Progenitor cell of endocrine pancreas (in vitro differentiated cells): ENCODE measurements around the gene HLA-DPA1. TPM values are rescaled to one million over a fixed set of nuclear protein-coding genes. Genes with fewer than 3 reads are reported as not detected.

Experiments used
- DNase-seq: peaks from one replicate; pipeline ENCODE4 v3.0.0; 2021; ENCODE audit warnings: low spot score; ENCODE audit not compliant: unreplicated experiment
- H3K27ac Mint-ChIP-seq: 2 replicates; pipeline ENCODE4 v1.8.0; 2021; ENCODE audit warnings: mild to moderate bottlenecking, moderate library complexity, mixed read lengths
- H3K27me3 Mint-ChIP-seq: 2 replicates; pipeline ENCODE4 v1.8.0; 2021; ENCODE audit warnings: mixed read lengths
- H3K36me3 Mint-ChIP-seq: 2 replicates; pipeline ENCODE4 v1.8.0; 2022; ENCODE audit warnings: mixed read lengths; ENCODE audit not compliant: insufficient read depth
- H3K4me1 Mint-ChIP-seq: 2 replicates; pipeline ENCODE4 v1.8.0; 2021; ENCODE audit warnings: low read depth, mixed read lengths
- H3K4me3 Mint-ChIP-seq: 2 replicates; pipeline ENCODE4 v1.8.0; 2021; ENCODE audit warnings: low read depth, mild to moderate bottlenecking, moderate library complexity, mixed read lengths
- H3K9me3 Mint-ChIP-seq: 2 replicates; pipeline ENCODE4 v1.8.0; 2021; ENCODE audit warnings: low read depth, mixed read lengths
- CTCF ChIP-seq: fragments of 200-600 bp; sonication (generic); IDR thresholded peaks from one replicate; pipeline ENCODE4 v1.5.0; 2021; ENCODE audit warnings: antibody characterized with exemption, mild to moderate bottlenecking; ENCODE audit not compliant: unreplicated experiment
- total RNA-seq: library from RNA; stranded (reverse); gene quantifications from 2 replicates; pipeline ENCODE4 v1.2.1, GENCODE V29; 2021

The HLA-DPA1 gene
- total RNA-seq, 1 donor from 2014 or later: 0.89 TPM

- no peak for TF ChIP-seq CTCF
- Mint-ChIP-seq H3K27me3 (peaks cover 23% of the 10 kb centered on the region), H3K4me3 (no peak overlapping the region), H3K27ac (no peak overlapping the region), H3K9me3 (no peaks in the 10 kb centered on the region), H3K4me1 (peaks cover 25% of the 10 kb centered on the region), H3K36me3 (no peaks in the 10 kb centered on the region)
- DNase-seq: no peak
Observed at GRCh38 chr6:33019372-33019771, 54.1 kb downstream of the HLA-DPA1 start.

GRCh38 chr6:33018904-33019303 is 54.5 kb downstream of the HLA-DPA1 start:
- no peaks in the 10 kb centered on the region for H3K36me3 Mint-ChIP-seq
- H3K27ac Mint-ChIP-seq: no peak overlapping the region
- no peak overlapping the region for H3K4me3 Mint-ChIP-seq
- peaks cover 25% of the 10 kb centered on the region for H3K4me1 Mint-ChIP-seq
- DNase-seq: no peak
- H3K9me3 Mint-ChIP-seq: no peaks in the 10 kb centered on the region
- TF ChIP-seq CTCF: no peak
- H3K27me3 Mint-ChIP-seq: peaks cover 23% of the 10 kb centered on the region

GRCh38 chr6:33018418-33018817 is 55.0 kb downstream of the HLA-DPA1 start:
- peaks cover 25% of the 10 kb centered on the region for H3K4me1 Mint-ChIP-seq
- TF ChIP-seq CTCF: no peak
- no peak for DNase-seq
- no peaks in the 10 kb centered on the region for H3K36me3 Mint-ChIP-seq
- H3K27me3 Mint-ChIP-seq: peaks cover 23% of the 10 kb centered on the region
- H3K9me3 Mint-ChIP-seq: no peaks in the 10 kb centered on the region
- no peak overlapping the region for H3K27ac Mint-ChIP-seq
- no peak overlapping the region for H3K4me3 Mint-ChIP-seq

GRCh38 chr6:33017694-33018353 is 55.6 kb downstream of the HLA-DPA1 start:
- DNase-seq: no peak
- no peaks in the 10 kb centered on the region for H3K9me3 Mint-ChIP-seq
- H3K27me3 Mint-ChIP-seq: peaks cover 23% of the 10 kb centered on the region
- H3K27ac Mint-ChIP-seq: no peak overlapping the region
- peaks cover 25% of the 10 kb centered on the region for H3K4me1 Mint-ChIP-seq
- no peak for TF ChIP-seq CTCF
- no peaks in the 10 kb centered on the region for H3K36me3 Mint-ChIP-seq
- H3K4me3 Mint-ChIP-seq: no peak overlapping the region

- no peak for DNase-seq
- no peaks in the 10 kb centered on the region for H3K36me3 Mint-ChIP-seq
- peaks cover 25% of the 10 kb centered on the region for H3K4me1 Mint-ChIP-seq
- H3K9me3 Mint-ChIP-seq: no peaks in the 10 kb centered on the region
- peaks cover 23% of the 10 kb centered on the region for H3K27me3 Mint-ChIP-seq
- no peak overlapping the region for H3K27ac Mint-ChIP-seq
- no peak for TF ChIP-seq CTCF
- no peak overlapping the region for H3K4me3 Mint-ChIP-seq
Observed at GRCh38 chr6:33017018-33017417, 56.4 kb downstream of the HLA-DPA1 start.
